Measurements from ENCODE around the gene MRPS10.
"Not testable (repeated sequence)": the region's sequence is repeated elsewhere in the genome, so short reads cannot be mapped to it uniquely, and the experiment has no call there.

Gene MRPS10

DNA sequence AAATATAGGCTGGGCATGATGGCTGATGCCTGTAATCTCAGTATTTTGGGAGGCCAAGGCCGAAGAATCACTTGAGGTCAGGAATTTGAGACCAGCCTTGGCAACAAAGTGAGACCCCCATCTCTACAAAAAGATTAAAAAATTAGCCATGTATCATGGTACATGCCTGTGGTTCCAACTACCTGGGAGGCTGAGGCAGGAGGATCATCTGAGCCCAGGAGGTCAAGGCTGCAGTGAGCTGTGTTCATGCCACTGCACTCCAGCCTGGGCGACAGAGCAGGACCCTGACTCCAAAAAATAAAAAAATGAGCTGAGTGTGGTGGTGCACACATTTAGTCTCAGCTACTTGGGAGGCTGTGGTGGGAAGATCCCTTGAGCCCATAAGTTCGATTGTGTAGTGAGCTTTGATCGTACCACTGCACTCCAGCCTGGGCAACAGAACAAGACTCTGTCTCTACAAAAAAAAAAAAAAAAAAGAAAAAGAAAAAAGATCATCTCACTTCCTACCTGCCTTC, 12.8 kb downstream of the MRPS10 start:
- FAIRE-seq: no peak

DNA sequence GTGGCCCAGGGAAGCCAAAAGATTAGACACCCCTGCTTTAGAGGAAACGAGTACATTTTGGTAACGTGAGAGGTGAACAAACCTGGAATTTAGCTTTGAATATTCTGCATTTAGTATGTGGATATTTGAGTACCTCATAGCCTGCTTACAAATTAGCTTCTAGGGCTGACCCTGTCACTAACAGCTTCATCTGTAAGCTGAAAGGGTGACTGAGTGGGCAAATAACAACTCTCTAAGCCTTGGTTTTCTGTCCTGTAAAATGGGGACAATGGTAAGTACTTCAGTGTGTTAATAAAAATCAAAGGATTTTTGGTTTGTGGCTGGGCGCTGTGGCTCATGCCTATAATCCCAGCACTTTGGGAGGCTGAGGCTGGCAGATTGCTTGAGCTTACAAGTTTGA, 14.5 kb downstream of the MRPS10 start:
- FAIRE-seq: no peak

DNA sequence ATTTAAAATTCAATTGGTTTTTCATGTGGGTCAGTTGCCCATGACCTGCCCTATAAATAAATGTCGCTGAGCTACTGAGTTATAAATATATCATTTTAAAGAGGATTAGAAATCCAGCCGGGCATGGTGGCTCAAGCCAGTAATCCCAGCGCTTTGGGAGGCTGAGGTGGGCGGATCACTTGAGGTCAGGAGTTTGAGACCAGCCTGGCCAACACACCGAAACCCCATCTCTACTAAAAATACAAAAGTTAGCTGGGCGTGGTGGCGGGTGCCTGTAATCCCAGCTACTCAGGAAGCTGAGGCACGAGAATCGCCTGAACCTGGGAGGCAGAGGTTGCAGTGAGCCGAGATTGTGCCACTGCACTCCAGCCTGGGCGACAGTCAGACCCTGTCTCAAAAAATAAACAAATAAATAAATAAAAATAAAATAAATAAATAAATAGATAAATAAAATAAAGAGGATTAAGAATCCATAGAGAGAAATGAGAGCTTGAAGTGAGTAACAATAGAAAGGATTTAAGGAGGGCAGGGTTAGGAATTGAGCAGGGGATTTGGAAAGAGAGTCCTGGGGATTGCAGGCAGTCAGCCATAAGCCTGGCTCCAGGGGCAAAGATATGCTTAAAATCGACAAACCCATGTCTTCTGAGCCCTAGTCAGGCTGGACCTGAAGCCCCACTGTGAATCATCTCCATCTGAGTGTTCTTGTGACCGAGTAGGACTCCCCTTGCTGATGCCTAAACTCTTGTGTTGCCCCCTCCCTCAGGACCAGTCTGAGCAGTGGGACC, 15.3 kb downstream of the MRPS10 start:
- not testable (repeated sequence) for FAIRE-seq

DNA sequence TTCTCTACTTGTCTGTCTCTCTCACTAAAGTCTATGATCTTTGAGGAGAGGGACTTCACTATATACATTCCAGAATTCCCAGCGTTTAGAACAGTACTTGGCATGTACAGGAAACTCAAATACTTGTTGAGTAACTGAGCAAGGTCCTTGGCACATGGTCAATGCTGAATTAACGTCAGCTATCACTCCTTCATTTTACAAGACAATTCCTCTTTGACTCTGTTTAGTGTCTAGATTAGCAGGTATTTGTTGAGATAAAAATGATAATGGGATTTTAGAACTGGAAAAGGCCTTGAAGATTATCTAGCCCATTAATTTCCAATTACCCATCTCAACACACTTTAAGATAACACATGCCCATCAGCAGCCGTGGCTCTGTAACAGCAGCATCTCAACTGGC, 16.3 kb downstream of the MRPS10 start:
- no peak for FAIRE-seq

DNA sequence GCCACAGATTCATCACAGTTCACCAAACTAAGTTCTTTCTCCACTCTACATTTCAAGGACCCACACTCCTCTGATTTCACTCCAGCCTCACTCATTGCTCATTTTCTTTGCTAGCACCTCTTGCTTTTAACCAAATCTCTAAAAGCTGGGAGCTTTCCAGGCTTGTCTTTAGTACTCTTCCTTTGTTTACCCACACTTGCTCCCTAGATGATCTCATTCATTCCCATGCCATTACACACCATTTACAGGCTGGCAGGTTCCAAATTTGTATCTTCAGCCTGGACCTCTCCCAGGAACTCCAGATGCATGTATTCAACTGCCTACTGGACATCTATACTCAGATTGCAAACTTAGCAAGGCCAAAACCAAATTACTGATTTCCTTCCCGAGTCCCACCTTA, 17.6 kb downstream of the MRPS10 start:
- FAIRE-seq: no peak

DNA sequence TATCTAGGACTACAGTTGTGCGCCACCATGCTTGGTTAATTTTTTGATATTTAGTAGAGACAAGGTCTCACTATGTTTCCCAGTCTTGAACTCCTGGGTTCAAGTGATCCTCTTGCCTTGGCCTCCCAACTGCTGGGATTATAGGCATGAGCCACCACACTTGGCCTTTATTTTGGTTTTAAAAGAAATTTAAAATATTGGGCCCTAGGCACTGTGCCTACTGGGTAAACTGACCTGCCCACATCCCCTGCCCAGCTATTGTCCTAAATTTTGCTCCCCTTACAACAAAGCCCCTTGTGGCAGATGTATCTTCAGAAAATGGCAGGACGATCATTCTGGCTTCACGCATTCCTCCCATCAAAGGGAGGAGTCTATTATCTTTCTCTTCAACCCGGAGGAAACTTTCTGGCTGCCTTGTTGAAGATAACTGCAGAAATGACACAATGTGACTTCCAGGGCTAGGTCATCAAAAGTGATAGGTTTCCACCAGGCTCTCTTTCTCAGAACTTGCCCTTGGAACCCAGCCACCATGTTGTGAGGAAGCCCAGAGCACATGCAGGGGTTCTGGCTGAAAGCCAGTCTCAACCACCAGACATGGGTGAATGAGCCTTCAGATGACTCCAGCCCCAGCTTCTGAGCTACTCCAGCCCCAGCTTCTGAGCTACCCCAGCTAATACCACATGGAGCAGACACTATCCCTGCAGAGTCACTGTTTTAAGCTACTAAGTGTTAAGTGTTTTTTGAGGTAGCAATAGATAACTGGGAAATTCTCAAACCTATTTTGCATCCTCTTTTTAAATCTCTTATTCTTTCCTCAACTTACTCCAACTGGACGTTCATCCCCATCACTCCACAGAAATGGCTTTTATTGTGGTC, 18.3 kb downstream of the MRPS10 start:
- FAIRE-seq: no peak

DNA sequence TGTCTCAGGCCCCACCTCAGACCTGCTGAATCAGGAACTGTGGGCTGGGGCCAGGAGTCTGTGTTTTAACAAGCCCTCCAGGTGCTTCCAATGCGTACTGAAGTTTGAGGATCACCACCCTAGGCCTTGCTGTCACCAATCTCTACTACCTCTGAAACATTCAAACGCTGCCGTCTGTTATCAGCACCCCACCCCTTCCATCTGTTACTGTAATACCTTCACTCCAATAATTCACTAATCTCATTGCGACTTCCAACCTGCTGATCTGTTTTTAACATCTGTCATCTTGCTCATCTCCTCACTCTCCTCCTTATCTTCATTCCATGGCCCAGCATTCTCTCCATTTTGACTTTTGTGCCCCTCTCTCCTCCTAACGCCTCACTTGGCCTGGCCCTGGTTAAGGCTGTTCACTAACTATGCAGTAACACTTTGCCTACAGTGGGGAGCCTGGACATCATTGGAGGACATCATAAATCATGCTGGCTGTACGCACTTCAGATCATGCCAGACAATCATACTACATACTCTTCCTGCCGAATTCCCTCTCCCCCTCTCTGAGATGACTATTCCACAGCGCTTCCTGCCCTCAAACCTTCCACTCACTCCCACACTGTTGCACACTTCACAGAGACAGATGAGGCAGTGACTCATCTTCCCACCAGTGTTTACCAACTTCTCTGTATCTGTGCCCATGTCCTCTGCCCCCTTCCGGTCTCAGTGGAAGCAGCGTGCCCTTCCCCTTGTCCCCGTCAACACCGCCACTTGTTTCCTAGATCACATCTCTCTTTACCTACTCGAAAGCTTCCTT, 19.9 kb downstream of the MRPS10 start:
- FAIRE-seq: no peak

DNA sequence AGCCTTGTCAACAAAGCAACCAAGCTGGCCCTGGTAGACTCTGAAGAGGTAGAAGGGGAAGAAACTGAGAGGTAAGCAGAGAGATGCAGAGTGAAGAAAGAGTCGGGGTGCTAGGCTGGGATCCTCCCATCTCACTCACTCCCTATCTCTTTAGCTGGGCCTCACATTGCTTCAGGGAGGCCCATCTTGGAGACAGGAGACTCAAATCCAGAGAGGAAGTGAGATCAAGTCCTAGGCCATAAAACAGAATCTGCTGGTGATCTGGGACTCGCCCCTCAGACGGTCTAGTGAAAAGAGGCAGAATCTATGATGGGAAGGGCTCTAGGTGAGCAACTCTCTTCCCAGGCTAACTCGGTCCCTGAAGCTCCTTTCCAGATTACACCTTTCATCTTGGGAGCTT, 22.2 kb downstream of the MRPS10 start:
- no peak for FAIRE-seq

DNA sequence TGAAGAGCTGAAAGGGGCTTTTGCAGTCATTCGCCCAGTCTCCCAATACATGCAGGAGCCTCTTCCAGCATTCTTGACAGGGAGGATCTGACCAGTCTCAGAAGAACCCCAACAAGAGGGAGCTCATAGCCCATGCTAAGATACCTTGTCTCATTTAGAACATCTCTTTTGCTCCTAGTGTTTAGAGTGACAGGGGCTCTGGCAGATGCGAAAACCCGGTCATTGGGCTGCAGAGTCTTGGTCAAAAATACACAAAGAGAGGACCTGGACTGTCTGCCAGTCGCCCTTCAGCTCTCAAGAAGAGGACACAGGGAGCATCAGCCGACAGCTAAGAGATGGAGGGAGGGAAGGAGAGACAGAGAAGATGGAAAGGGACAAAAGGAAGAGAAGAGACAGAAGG, 23.6 kb downstream of the MRPS10 start:
- FAIRE-seq: no peak

DNA sequence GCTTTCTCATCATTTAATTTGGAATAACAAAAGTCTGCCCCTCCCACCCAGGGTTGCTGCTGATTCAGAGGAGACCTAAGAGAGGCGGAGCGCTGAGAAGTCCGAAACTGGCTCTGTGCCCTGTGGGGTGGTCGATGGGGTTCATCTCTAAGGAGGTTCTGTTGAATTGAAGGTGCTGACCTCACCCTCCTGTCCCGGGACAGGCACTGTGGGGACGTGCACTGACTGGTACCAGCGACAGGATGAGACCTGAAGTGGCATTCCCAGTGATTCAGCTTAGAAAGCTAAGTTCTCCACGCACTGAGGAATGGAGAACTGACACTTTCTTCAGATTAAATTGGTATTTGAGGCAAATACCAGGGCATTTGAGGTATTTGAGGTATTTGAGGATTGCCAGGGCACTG, 24.2 kb downstream of the MRPS10 start:
- no peak for FAIRE-seq

DNA sequence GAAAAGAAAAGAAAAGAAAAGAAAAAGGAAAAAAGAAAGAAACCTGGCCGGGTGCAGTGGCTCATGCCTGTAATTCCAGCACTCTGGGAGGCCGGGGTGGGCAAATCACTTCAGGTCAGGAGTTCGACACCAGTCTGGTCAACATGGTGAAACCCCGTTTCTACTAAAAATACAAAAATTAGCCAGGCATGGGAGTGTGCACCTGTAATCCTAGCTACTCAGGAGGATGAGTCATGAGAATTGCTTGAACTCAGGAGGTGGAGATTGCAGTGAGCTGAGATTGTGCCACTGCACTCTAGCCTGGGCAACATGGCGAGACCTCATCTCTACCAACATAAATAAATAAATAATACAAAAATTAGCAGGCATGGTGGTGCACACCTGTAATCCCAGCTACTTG, 25.3 kb downstream of the MRPS10 start:
- FAIRE-seq: not testable (repeated sequence)

DNA sequence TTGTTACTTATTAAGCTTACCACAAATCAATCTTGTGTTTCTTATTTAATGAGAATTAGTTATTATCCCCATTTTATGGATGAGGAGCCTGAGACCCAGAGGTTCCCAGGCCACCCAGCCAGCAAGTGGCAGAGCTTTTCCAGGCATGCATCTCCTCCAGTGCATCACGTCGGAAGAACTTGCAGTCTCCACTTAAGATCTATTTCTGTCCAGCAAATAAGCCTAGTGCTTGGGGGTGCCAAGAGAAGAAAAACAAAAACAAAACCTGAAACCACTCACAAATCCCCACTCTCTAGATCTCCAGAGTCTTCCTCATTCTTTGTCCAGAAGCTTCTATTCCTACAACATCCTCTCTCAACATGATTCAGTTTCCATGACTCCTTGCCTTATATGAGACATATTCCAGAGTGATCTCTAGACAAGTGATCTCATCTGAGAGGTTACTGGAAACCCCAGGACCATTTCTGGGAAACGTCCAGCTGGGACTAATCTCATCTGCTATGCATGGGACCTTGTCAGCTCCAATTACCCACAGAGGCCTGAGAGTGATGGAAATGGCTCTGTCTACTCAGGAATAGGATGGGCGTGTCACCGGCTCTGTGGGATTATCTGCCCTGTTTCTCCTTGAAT, 27.0 kb downstream of the MRPS10 start:
- FAIRE-seq: no peak

DNA sequence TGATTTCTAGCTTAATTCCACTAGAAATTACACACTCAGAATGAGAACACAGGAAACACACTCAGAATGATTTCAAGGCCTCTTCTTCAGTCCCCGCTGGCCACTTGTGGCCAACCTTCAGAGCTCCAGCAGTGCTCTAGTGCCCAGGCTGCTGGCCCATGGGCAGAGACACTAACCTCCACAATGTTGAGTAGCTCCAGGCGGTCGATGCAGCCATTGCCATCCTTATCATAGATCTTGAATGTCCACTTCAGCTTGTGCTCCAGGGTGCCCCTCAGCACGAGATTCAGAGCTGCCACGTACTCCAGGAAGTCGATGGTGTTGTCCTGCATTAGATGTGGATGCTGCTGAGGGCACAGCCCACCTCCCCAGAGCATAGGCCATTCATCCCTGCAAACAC, 29.3 kb downstream of the MRPS10 start:
- no peak for FAIRE-seq

DNA sequence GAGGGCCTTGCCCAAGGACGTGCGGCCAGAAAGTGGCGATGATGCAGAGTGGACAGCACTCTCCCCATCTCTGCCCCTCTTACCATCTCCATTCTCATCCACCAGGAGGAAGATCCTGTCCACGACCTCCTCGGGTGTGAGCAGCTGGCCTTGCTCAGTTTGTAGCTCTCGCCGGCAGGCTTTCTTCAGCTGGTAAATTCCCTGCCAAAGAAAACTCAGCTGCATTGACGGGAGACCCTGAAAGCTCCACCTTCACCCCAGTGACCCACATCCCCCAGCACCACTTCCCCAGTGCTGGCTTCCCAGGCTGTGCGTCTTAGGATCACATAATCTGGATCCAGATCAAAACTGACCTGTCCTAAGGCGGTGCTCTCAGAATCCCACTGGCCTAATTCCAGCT, 32.1 kb downstream of the MRPS10 start:
- no peak for FAIRE-seq

DNA sequence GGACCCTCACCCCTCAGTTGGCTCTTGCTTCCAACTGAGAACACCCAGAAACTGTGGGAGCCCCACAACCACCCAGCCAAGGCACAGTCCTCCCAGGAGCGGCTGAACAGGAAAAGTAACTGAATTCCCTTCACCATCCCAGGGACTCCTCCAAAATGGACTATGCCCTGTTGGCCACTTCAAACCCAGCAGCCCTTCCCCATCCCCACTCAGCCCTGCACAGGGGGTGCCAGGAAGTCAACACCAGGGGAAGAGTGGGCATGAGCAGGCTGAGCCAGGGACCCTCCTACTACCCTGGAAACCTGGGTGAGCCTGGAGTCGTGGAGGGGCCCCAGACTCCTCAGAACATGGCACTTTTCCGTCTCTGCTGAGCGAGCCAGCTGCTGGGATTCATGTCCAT, 33.2 kb downstream of the MRPS10 start:
- FAIRE-seq: no peak

DNA sequence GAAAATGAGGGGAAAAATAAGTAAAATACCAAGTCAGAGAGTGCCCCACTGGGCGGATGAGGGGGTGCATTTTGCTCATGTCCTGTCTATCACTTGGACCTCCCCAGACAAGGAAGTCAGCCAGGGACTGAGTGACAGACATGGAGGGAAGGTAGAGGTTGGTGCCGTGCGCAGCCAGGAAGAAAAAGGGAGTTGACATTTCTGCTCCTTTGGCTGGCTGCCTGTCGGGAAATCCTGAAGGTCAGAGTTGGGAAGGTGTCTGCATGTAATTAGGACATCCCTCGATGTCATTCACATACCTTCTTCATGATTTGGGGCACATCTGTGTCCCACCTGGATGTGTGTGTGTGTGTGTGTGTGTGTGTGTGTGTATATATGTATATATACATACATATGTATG, 35.6 kb downstream of the MRPS10 start:
- no peak for FAIRE-seq

DNA sequence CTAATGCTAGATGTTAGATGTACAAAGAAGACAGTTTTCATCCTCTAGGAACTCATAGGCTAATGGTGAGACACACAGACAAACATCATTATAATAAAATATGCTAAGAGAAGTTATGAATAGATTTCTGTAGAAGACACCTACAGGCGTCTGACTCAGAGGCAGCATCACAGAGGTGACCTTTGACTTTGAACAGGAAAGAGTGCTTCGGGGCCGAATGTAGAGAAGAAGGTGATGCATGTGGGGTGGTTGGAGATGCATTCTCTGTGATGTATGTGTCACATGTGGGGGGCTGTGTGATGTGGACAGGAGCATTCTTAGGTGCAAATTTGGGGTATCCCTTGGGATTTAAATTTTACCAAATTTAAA, 37.7 kb downstream of the MRPS10 start:
- no peak for FAIRE-seq

DNA sequence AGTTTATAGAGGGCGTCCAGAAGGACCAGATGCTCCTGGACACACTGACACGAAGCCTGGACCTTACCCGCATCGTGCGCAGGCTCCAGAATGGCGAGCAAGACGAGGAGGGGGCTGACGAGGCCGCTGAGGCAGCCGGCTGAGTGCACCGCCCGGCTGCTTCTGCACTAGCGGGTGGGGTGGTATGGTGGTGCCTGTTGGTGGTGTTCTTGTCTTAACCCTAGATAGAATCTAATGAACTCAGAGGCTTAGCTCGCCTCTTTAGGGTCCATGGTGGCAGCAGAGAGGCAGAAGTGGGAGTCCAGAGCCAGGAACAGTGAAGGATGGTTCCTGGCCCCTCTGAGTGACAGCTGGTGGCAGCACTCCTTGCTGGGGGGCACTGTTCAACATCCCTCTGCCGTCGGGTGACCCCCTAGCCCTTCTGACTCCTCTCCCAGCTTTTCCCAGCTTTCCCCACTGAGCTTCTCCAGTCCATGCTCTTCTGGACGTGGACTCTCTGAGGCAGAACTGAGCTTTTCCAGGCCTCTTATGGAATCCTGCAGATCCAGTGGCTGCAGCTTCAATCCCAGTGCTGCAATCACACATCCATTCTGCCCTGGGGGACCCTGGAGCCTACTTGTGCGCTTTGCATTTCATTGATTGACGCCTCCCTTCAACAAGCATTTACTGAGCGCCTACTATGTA, 38.3 kb downstream of the MRPS10 start:
- no peak for FAIRE-seq

DNA sequence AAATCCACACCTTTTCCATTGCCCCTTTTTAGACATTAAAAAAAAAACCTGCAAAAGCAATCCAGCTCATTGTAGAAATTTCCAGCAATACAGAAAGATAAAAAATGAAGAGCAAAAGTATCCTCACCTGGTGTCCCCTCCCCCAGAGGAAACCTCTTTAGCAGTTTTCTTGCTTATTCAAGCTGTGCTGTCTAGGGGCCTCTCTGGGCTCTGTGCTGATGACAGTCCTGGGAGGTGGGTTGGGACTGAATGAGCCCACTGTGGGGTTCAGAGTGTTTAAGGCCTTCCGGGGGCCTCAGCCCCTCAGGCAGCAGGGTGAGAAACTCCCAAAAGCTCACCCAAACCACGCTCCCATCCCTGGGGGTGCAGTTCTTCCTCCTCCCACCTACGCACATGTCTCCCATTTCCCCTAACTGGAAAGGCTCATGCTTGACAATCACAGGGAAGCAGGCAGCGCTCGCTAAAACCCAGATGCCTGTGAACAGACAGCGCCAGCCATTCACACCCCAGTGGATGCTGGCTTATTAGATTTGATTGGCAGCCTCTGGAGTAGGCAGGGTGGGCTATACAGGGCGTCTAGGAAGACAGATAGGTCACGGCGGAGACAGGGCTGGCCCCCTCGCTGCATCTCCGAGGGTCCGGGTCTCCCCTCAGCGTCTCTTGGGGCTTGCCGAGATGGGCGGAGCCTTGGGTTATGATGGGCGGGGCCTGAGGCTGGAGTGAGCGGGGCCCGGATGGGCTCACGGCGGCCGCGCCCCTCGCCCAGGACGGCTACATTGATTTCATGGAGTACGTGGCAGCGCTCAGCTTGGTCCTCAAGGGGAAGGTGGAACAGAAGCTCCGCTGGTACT, 39.9 kb downstream of the MRPS10 start:
- FAIRE-seq: no peak

DNA sequence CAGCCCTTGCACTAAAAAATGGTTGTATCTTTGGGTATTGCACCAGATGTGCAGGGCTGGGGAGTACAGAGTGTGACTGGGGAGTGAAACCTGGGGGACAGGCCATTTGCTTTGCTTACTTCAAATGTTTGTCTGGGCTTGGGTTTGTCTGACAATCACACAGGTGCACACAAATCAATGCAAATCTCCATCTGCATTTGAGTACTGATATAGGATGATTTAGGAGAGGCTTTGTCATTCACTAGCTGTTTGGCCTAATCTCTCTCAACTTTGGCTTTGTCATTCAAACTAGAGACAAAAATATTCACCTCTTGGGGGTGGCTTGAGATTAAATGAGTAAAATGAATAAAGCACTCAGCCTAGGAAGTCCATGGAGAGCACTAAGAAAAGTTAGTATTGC, 40.7 kb downstream of the MRPS10 start:
- no peak for FAIRE-seq

DNA sequence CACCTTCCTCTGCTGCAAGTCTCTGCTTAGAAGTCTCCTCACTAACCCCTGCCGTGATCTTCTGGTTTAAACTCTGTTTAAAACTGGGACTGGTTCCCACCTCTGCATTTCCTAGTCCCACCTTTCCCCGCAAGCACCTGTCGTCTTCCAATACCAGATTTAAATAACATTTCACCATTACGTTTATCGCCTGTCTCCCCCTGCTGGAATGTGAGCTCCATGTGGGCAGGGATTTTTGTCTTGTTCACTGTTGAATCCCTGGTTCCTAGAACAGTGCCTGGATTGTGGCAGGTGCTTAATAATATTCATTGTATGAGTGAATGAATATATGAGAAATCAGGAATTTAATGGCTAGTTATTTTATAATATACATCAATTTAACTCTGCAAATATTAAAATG, 41.8 kb downstream of the MRPS10 start:
- no peak for FAIRE-seq

Measured in TTC549 (cell line).